WI38 (cell line): ENCODE results near the gene RPS3.
"Not testable (repeated sequence)": the region's sequence is repeated elsewhere in the genome, so short reads cannot be mapped to it uniquely, and the experiment has no call there.

Experiments used
- H3K4me3 ChIP-seq: 2 replicates; pipeline ENCODE4 v1.5.1; 2011; ENCODE audit warnings: low read depth, mild to moderate bottlenecking, control low read depth, low read length
- CTCF ChIP-seq: IDR thresholded peaks from 2 replicates; pipeline ENCODE4 v1.5.1; 2012; ENCODE audit warnings: low read depth, mild to moderate bottlenecking, control low read depth, low read length

The RPS3 gene

GRCh38 chr11:75406338-75406777 lies 7.0 kb downstream of the RPS3 start:
- no peak for TF ChIP-seq CTCF
- no peak overlapping the region for H3K4me3 ChIP-seq

GRCh38 chr11:75408957-75409219 lies 9.6 kb downstream of the RPS3 start:
- TF ChIP-seq CTCF = no peak
- no peak overlapping the region for H3K4me3 ChIP-seq

GRCh38 chr11:75409971-75410370 lies 10.7 kb downstream of the RPS3 start:
- not testable (repeated sequence) for H3K4me3 ChIP-seq

GRCh38 chr11:75413146-75413545 lies 13.8 kb downstream of the RPS3 start:
- H3K4me3 ChIP-seq = not testable (repeated sequence)

GRCh38 chr11:75413864-75414263 lies 14.5 kb downstream of the RPS3 start:
- no peak for TF ChIP-seq CTCF
- H3K4me3 ChIP-seq = no peak overlapping the region

DNA sequence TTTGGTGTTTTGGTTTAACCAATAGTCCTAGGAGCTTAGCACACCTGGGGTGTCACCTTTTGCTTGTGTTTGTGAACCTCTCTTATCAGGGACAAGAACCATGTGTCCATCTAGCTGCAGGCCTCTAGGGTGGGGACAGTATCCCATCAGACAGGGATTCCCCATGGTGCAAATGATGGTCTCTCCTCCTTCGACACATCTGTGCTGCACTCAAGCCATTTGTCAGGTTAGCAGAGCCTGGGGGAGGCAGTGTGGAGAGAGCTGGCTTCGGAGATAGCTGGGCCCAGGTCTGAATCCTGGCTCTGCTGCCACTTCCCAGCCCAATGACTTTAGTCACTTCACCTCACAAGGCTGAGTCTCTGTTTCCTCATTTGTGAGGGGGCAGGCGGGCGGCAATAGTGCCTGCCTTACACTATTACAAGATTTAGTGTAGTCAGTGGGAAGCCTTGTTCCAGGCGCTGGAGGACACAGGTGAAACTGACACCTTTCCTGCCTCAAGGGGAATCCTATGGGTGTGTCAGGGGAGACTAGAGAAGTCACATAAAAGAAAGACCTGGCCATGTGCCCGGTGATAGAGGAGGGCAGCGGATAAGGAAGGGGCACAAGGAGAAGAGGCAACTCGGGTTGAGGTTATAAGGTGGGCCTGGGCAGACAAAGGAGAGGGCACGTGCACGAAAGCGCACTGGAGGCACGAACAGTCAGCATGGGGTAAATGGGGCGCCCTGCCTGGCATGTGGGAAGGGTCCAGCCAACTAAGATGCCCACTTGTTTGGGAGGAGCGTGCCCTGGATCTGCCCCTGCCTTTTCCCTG lies 21.1 kb downstream of the RPS3 start:
- no peak for TF ChIP-seq CTCF

DNA sequence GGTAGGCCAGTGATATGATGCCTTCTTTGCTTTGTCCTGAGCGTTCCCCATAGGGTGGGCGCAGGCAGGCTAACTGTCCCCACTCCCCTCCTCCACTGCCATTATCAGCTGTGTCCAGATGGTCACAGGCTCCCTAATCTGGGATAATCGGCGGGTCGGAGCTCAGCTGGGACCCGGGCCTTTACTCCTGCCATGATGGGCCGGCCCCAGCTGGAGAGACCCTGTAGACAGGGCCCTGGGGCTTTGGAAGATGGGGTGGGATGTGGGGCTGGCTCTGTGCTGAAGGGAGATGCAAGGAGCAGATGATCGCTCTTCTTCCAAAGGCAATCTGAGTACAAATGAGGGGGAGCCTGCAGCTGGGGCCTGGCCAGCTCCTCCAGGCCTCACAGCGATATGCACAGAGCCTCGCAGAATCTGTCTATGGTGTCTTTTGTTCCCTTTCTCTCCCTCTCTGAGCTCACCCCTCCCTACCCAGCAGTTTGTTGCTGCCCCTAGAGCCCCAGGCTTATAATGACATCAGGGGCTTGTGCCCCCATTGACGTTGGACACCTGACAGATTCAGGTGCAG lies 21.8 kb downstream of the RPS3 start:
- TF ChIP-seq CTCF = no peak
- H3K4me3 ChIP-seq = no peak overlapping the region

More for the DNA sequence above, 21.1 kb downstream of the RPS3 start:
- no peak overlapping the region for H3K4me3 ChIP-seq

GRCh38 chr11:75421902-75422247 lies 22.6 kb downstream of the RPS3 start:
- no peak for TF ChIP-seq CTCF

More at GRCh38 chr11:75421902-75422247, 22.6 kb downstream of the RPS3 start:
- H3K4me3 ChIP-seq = no peak overlapping the region
